Measurements from ENCODE around the gene GRM4. TPM values are rescaled to one million over a fixed set of nuclear protein-coding genes. Genes with fewer than 3 reads are reported as not detected.

The GRM4 gene
- total RNA-seq, 4 donors from 2014 or later: not detected

GRCh38 chr6:34115915-34116314 lies 30.0 kb downstream of the GRM4 start:
- Histone ChIP-seq H3K36me3 (no peaks in the 10 kb centered on the region), H3K4me1 (no peaks in the 10 kb centered on the region), H3K27ac (no peak overlapping the region), H3K4me3 (no peak overlapping the region), H3K27me3 (peaks cover 0 to 76% (median 0%) of the 10 kb centered on the region in 4 donors), H3K9me3 (no peaks in the 10 kb centered on the region)
- no peak for DNase-seq
- TF ChIP-seq POLR2A (IDR thresholded peaks at IDR 0.05) (no peak), CTCF (IDR thresholded peaks at IDR 0.05) (no peak)
- intact Hi-C loops (cut with DNase I): no loop called here
- 80 to 82% methylated on average over 11 of the region's 11 CpGs for WGBS, 2 donors

- Histone ChIP-seq H3K36me3 (no peaks in the 10 kb centered on the region), H3K27me3 (peaks cover 0 to 80% (median 0%) of the 10 kb centered on the region in 4 donors), H3K27ac (no peak overlapping the region), H3K9me3 (no peaks in the 10 kb centered on the region), H3K4me1 (no peaks in the 10 kb centered on the region), H3K4me3 (no peak overlapping the region)
- WGBS, 2 donors: 38 to 51% methylated on average over 7 to 10 of the region's 10 CpGs
- TF ChIP-seq POLR2A (IDR thresholded peaks at IDR 0.05) (no peak), CTCF (IDR thresholded peaks at IDR 0.05) (no peak)
- DNase-seq: no peak
- intact Hi-C loops (cut with DNase I): no loop called here
Measured at GRCh38 chr6:34115403-34115795, 30.5 kb downstream of the GRM4 start.

GRCh38 chr6:34114695-34115402 lies 31.0 kb downstream of the GRM4 start:
- 35 to 57% methylated on average over 4 to 7 of the region's 16 CpGs for WGBS, 2 donors
- TF ChIP-seq CTCF (IDR thresholded peaks at IDR 0.05) (no peak), POLR2A (IDR thresholded peaks at IDR 0.05) (no peak)
- Histone ChIP-seq H3K4me3 (no peak overlapping the region), H3K27ac (no peak overlapping the region), H3K9me3 (no peaks in the 10 kb centered on the region), H3K27me3 (peaks cover 0 to 80% (median 0%) of the 10 kb centered on the region in 4 donors), H3K4me1 (no peaks in the 10 kb centered on the region), H3K36me3 (no peaks in the 10 kb centered on the region)
- intact Hi-C loops (cut with DNase I): no loop called here
- no peak for DNase-seq

GRCh38 chr6:34113532-34113931 lies 32.4 kb downstream of the GRM4 start:
- peaks cover 0 to 78% (median 0%) of the 10 kb centered on the region in 4 donors for H3K27me3 ChIP-seq
- intact Hi-C loops (cut with DNase I): no loop called here
- no peak overlapping the region for H3K27ac ChIP-seq
- DNase-seq: no peak
- H3K36me3 ChIP-seq: no peaks in the 10 kb centered on the region
- no peak overlapping the region for H3K4me3 ChIP-seq
- H3K9me3 ChIP-seq: no peaks in the 10 kb centered on the region
- WGBS, 2 donors: 33 to 46% methylated on average over 3 of the region's 3 CpGs
- H3K4me1 ChIP-seq: no peaks in the 10 kb centered on the region
- TF ChIP-seq CTCF (IDR thresholded peaks at IDR 0.05) (no peak), POLR2A (IDR thresholded peaks at IDR 0.05) (no peak)

GRCh38 chr6:34112126-34112525 lies 33.8 kb downstream of the GRM4 start:
- Histone ChIP-seq H3K4me1 (no peaks in the 10 kb centered on the region), H3K27ac (no peak overlapping the region), H3K36me3 (no peaks in the 10 kb centered on the region), H3K4me3 (no peak overlapping the region), H3K9me3 (no peaks in the 10 kb centered on the region), H3K27me3 (peaks cover 0 to 71% (median 0%) of the 10 kb centered on the region in 4 donors)
- intact Hi-C loops (cut with DNase I): no loop called here
- TF ChIP-seq POLR2A (IDR thresholded peaks at IDR 0.05): no peak
- no peak for TF ChIP-seq CTCF (IDR thresholded peaks at IDR 0.05)
- WGBS, 2 donors: 47 to 67% methylated on average over 3 to 5 of the region's 5 CpGs
- DNase-seq: no peak
